ENCODE results near the gene THEMIS. TPM values are rescaled to one million over a fixed set of nuclear protein-coding genes. Genes with fewer than 3 reads are reported as not detected.
A peak's percentile ranks its signal among the peaks of the same experiment; 100 is the strongest.

THEMIS gene
- total and polyA plus RNA-seq, 2 experiments from 2014 or later, result not detected

GRCh38 chr6:127792616-127793015 is 108.2 kb downstream of the THEMIS start:
- Histone ChIP-seq H3K36me3 (ENCODE audit: insufficient read depth) (no peaks in the 10 kb centered on the region), H3K4me1 (ENCODE audit: insufficient read depth) (no peaks in the 10 kb centered on the region), H3K27me3 (ENCODE audit: insufficient read depth) (no peaks in the 10 kb centered on the region), H2AFZ (peak overlapping the region; percentile 60), H3K9me2 (ENCODE audit: insufficient read depth) (no peaks in the 10 kb centered on the region), H3K27ac (ENCODE audit: low read depth) (no peak overlapping the region), H3F3A (replicated peaks; ENCODE audit: low read depth) (no peaks in the 10 kb centered on the region), H4K20me1 (replicated peaks; ENCODE audit: insufficient read depth) (no peaks in the 10 kb centered on the region), H3K79me2 (replicated peaks; ENCODE audit: insufficient read depth) (no peaks in the 10 kb centered on the region), H3K4me3 (no peak overlapping the region), H3K4me2 (no peak overlapping the region)
- no peak for DNase-seq (ENCODE audit: low spot score)
- no peak for ATAC-seq
- H3K27ac Mint-ChIP-seq, result no peak overlapping the region
- H3K9me3 Mint-ChIP-seq, result no peaks in the 10 kb centered on the region
- no peak overlapping the region for H3K4me3 Mint-ChIP-seq
- TF ChIP-seq POLR2AphosphoS5 (IDR thresholded peaks at IDR 0.05; ENCODE audit: low read depth), result no peak
- TF ChIP-seq NANOG (IDR thresholded peaks at IDR 0.05; ENCODE audit: borderline replicate concordance), result no peak
- TF ChIP-seq ZNF114 (CRISPR knock-in tag; IDR thresholded peaks at IDR 0.05), result no peak
- no peak for TF ChIP-seq EZH2phosphoT487 (IDR thresholded peaks at IDR 0.05; ENCODE audit: unreplicated experiment)
- TF ChIP-seq ZNF462 (CRISPR knock-in tag; IDR thresholded peaks at IDR 0.05), result no peak
- no peak for TF ChIP-seq CREB1 (CRISPR knock-in tag; IDR thresholded peaks at IDR 0.05; ENCODE audit: low read depth)
- no peak for TF ChIP-seq JUNB (IDR thresholded peaks at IDR 0.05; ENCODE audit: unreplicated experiment)
- no peak for TF ChIP-seq CTCF (conservative IDR thresholded peaks at IDR 0.05; ENCODE audit: low read depth in 2 of 2)
- TF ChIP-seq STAT1 (IDR thresholded peaks at IDR 0.05; ENCODE audit: unreplicated experiment), result no peak
- no peak for TF ChIP-seq ZNF331 (CRISPR knock-in tag; IDR thresholded peaks at IDR 0.05; ENCODE audit: low read depth)
- no peak for TF ChIP-seq EZH2 (IDR thresholded peaks at IDR 0.05; ENCODE audit: low read depth, unreplicated experiment)
- TF ChIP-seq, protein P1, sequence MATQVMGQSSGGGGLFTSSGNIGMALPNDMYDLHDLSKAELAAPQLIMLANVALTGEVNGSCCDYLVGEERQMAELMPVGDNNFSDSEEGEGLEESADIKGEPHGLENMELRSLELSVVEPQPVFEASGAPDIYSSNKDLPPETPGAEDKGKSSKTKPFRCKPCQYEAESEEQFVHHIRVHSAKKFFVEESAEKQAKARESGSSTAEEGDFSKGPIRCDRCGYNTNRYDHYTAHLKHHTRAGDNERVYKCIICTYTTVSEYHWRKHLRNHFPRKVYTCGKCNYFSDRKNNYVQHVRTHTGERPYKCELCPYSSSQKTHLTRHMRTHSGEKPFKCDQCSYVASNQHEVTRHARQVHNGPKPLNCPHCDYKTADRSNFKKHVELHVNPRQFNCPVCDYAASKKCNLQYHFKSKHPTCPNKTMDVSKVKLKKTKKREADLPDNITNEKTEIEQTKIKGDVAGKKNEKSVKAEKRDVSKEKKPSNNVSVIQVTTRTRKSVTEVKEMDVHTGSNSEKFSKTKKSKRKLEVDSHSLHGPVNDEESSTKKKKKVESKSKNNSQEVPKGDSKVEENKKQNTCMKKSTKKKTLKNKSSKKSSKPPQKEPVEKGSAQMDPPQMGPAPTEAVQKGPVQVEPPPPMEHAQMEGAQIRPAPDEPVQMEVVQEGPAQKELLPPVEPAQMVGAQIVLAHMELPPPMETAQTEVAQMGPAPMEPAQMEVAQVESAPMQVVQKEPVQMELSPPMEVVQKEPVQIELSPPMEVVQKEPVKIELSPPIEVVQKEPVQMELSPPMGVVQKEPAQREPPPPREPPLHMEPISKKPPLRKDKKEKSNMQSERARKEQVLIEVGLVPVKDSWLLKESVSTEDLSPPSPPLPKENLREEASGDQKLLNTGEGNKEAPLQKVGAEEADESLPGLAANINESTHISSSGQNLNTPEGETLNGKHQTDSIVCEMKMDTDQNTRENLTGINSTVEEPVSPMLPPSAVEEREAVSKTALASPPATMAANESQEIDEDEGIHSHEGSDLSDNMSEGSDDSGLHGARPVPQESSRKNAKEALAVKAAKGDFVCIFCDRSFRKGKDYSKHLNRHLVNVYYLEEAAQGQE (IDR thresholded peaks at IDR 0.05; ENCODE audit: unreplicated experiment), result no peak
- no peak for TF ChIP-seq ETS1 (IDR thresholded peaks at IDR 0.05)
- H3K36me3 Mint-ChIP-seq (ENCODE audit: low read depth), result no peaks in the 10 kb centered on the region
- no peaks in the 10 kb centered on the region for H3K27me3 Mint-ChIP-seq (ENCODE audit: insufficient read depth, low read depth, poor library complexity)
- no peaks in the 10 kb centered on the region for H3K4me1 Mint-ChIP-seq
